ENCODE measurements around the gene C11orf42.
"Not testable (repeated sequence)": the region's sequence is repeated elsewhere in the genome, so short reads cannot be mapped to it uniquely, and the experiment has no call there.

Gene C11orf42

GRCh38 chr11:6248248-6248647 is 42.9 kb downstream of the C11orf42 start:
- in situ Hi-C loops (cut with MboI; ENCODE audit: low sequenced_read_pairs, unreplicated experiment): no loop called here
- TF ChIP-seq, protein P1, sequence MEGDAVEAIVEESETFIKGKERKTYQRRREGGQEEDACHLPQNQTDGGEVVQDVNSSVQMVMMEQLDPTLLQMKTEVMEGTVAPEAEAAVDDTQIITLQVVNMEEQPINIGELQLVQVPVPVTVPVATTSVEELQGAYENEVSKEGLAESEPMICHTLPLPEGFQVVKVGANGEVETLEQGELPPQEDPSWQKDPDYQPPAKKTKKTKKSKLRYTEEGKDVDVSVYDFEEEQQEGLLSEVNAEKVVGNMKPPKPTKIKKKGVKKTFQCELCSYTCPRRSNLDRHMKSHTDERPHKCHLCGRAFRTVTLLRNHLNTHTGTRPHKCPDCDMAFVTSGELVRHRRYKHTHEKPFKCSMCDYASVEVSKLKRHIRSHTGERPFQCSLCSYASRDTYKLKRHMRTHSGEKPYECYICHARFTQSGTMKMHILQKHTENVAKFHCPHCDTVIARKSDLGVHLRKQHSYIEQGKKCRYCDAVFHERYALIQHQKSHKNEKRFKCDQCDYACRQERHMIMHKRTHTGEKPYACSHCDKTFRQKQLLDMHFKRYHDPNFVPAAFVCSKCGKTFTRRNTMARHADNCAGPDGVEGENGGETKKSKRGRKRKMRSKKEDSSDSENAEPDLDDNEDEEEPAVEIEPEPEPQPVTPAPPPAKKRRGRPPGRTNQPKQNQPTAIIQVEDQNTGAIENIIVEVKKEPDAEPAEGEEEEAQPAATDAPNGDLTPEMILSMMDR (IDR thresholded peaks at IDR 0.05; ENCODE audit: borderline replicate concordance, control extremely low read depth, extremely low read depth, insufficient read depth, missing control alignments): no peak
- no peak for DNase-seq (ENCODE audit: low spot score)

- DNase-seq (ENCODE audit: low spot score); in situ Hi-C loops (cut with MboI; ENCODE audit: low sequenced_read_pairs, unreplicated experiment): not testable (repeated sequence)
Measured at GRCh38 chr11:6248897-6249296, 43.5 kb downstream of the C11orf42 start.

DNA sequence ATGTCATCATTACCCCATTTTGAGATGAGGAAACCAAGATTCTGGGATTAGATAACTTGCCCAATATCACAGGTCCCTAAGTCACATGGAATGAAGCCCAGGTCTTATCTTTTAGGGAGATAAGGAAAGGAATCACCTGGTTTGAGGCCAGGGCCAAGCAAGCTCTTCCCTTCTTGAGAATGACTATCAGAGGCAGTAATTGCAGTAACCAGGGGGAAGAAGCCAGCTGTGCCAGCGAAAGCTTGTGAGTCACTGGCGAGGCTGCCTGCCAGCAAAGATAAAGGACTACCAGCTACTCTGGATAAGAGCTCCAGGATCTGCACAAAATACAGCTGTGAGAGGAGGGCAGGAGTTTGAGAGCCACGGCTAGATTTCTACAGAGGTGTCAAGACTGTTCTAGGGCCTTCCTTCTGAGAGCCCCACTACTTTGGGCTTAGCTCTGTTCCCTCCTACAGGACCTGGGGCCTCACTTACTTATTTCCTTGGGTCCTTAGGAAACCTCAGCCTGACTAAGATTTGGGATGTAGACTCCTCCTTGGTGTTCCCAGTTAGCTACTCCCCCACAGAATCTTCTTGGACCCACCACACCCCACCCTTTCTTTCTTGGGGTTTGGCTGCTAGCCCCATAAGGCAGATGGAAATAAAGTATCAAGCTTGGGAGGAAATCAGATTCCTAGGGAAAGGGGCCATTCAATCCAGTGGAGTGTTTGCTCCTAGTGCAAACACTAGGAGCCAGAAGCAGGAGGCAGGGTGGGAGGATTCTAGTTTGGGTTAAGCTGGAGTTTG is 44.6 kb downstream of the C11orf42 start:
- TF ChIP-seq, protein P1 (IDR thresholded peaks at IDR 0.05; ENCODE audit: borderline replicate concordance, control extremely low read depth, extremely low read depth, insufficient read depth, missing control alignments): no peak

DNA sequence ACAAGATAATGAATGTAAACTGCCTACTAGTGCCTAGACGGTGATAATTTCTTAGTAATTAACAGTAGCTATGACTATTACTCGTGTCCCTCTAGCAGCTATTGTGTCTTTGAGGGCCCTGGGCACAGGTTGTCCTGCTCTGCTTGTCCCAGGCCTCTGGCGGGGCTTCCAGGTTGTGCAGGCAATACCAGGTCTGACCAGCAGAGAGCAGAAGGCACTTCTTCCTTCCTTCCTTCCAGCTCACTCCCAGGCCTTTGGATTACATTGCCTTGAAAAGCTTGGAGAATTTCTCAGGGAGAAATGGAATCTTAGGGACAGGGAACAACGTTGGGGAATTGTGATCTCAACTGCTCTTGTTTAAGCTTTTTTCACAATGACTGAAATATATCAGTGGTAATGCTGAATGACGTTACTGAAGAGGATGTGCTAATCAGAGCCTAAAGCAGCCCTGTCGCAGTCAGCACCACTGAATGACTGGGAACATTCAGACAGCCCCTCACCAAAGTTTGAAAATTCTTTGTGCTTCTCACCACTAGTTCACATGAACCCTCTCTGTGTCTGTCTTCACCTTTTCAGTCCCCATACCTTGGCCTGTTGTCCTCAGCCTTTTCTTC is 45.9 kb downstream of the C11orf42 start:
- in situ Hi-C loops (cut with MboI; ENCODE audit: low sequenced_read_pairs, unreplicated experiment): no loop called here
- TF ChIP-seq, protein P1 (IDR thresholded peaks at IDR 0.05; ENCODE audit: borderline replicate concordance, control extremely low read depth, extremely low read depth, insufficient read depth, missing control alignments): peak; percentile 55
- DNase-seq (ENCODE audit: low spot score): peak; percentile 70

More for the DNA sequence above, 44.6 kb downstream of the C11orf42 start:
- no peak for DNase-seq (ENCODE audit: low spot score)
- in situ Hi-C loops (cut with MboI; ENCODE audit: low sequenced_read_pairs, unreplicated experiment): no loop called here

GRCh38 chr11:6251990-6252473 is 46.7 kb downstream of the C11orf42 start:
- TF ChIP-seq, protein P1 (IDR thresholded peaks at IDR 0.05; ENCODE audit: borderline replicate concordance, control extremely low read depth, extremely low read depth, insufficient read depth, missing control alignments): no peak
- no peak for DNase-seq (ENCODE audit: low spot score)
- in situ Hi-C loops (cut with MboI; ENCODE audit: low sequenced_read_pairs, unreplicated experiment): no loop called here

GRCh38 chr11:6253197-6253596 is 47.8 kb downstream of the C11orf42 start:
- TF ChIP-seq, protein P1 (IDR thresholded peaks at IDR 0.05; ENCODE audit: borderline replicate concordance, control extremely low read depth, extremely low read depth, insufficient read depth, missing control alignments): no peak
- in situ Hi-C loops (cut with MboI; ENCODE audit: low sequenced_read_pairs, unreplicated experiment): no loop called here
- no peak for DNase-seq (ENCODE audit: low spot score)

GRCh38 chr11:6258141-6258540 is 52.8 kb downstream of the C11orf42 start:
- in situ Hi-C loops (cut with MboI; ENCODE audit: low sequenced_read_pairs, unreplicated experiment): no loop called here
- TF ChIP-seq, protein P1 (IDR thresholded peaks at IDR 0.05; ENCODE audit: borderline replicate concordance, control extremely low read depth, extremely low read depth, insufficient read depth, missing control alignments): no peak
- DNase-seq (ENCODE audit: low spot score): no peak
